ENCODE measurements around the gene KANSL1.

- no peak for TF ChIP-seq CTCF (IDR thresholded peaks at IDR 0.05)
- no peak for TF ChIP-seq EZH2 (IDR thresholded peaks at IDR 0.05; ENCODE audit: borderline replicate concordance, insufficient read depth, low read depth, low read length, poor library complexity, severe bottlenecking)
Measured at GRCh38 chr17:45983614-45984310, 209.5 kb downstream of the KANSL1 start.
